Activated T-cell treated with anti-CD3 and anti-CD28 coated beads, Interleukin-2, amount 50 U/mL, for 24 hours (primary cell): ENCODE measurements around the gene GRID2.

ENCODE experiments used
- DNase-seq: peaks from one replicate; pipeline ENCODE4 v3.0.0-alpha.2; 2020
- H3K27ac Mint-ChIP-seq: 2 replicates; pipeline ENCODE4 v1.8.0; 2020; ENCODE audit warnings: mild to moderate bottlenecking, mixed read lengths
- H3K27me3 Mint-ChIP-seq: 2 replicates; pipeline ENCODE4 v1.8.0; 2020; ENCODE audit warnings: mixed read lengths
- H3K36me3 Mint-ChIP-seq: 2 replicates; pipeline ENCODE4 v1.8.0; 2020; ENCODE audit warnings: low read depth, mixed read lengths
- H3K4me1 Mint-ChIP-seq: 2 replicates; pipeline ENCODE4 v1.8.0; 2020; ENCODE audit warnings: low read depth, mixed read lengths
- H3K4me3 Mint-ChIP-seq: 2 replicates; pipeline ENCODE4 v1.8.0; 2020; ENCODE audit warnings: mild to moderate bottlenecking, moderate library complexity, mixed read lengths
- H3K9me3 Mint-ChIP-seq: 2 replicates; pipeline ENCODE4 v1.8.0; 2020; ENCODE audit warnings: mixed read lengths

Gene GRID2

GRCh38 chr4:92994727-92995126 is 691.0 kb downstream of the GRID2 start:
- Mint-ChIP-seq H3K9me3 (peaks cover 9% of the 10 kb centered on the region), H3K27ac (no peak overlapping the region), H3K4me1 (no peaks in the 10 kb centered on the region), H3K27me3 (no peaks in the 10 kb centered on the region), H3K36me3 (no peaks in the 10 kb centered on the region), H3K4me3 (no peak overlapping the region)
- DNase-seq, result no peak

- Mint-ChIP-seq H3K36me3 (no peaks in the 10 kb centered on the region), H3K4me1 (no peaks in the 10 kb centered on the region), H3K4me3 (no peak overlapping the region), H3K9me3 (peaks cover 5% of the 10 kb centered on the region), H3K27ac (no peak overlapping the region), H3K27me3 (no peaks in the 10 kb centered on the region)
- no peak for DNase-seq
Observed at GRCh38 chr4:92996533-92996932, 692.8 kb downstream of the GRID2 start.

- no peak overlapping the region for H3K4me3 Mint-ChIP-seq
- H3K9me3 Mint-ChIP-seq, result peaks cover 6% of the 10 kb centered on the region
- no peaks in the 10 kb centered on the region for H3K27me3 Mint-ChIP-seq
- H3K4me1 Mint-ChIP-seq, result no peaks in the 10 kb centered on the region
- no peaks in the 10 kb centered on the region for H3K36me3 Mint-ChIP-seq
- H3K27ac Mint-ChIP-seq, result no peak overlapping the region
- DNase-seq, result no peak
Observed at GRCh38 chr4:93000910-93001309, 697.1 kb downstream of the GRID2 start.

GRCh38 chr4:93002240-93002639 is 698.5 kb downstream of the GRID2 start:
- no peaks in the 10 kb centered on the region for H3K36me3 Mint-ChIP-seq
- DNase-seq, result no peak
- H3K27me3 Mint-ChIP-seq, result no peaks in the 10 kb centered on the region
- no peak overlapping the region for H3K27ac Mint-ChIP-seq
- no peaks in the 10 kb centered on the region for H3K4me1 Mint-ChIP-seq
- peaks cover 4% of the 10 kb centered on the region for H3K9me3 Mint-ChIP-seq
- no peak overlapping the region for H3K4me3 Mint-ChIP-seq

GRCh38 chr4:93016350-93016749 is 712.6 kb downstream of the GRID2 start:
- no peaks in the 10 kb centered on the region for H3K36me3 Mint-ChIP-seq
- no peaks in the 10 kb centered on the region for H3K4me1 Mint-ChIP-seq
- no peaks in the 10 kb centered on the region for H3K27me3 Mint-ChIP-seq
- peaks cover 6% of the 10 kb centered on the region for H3K9me3 Mint-ChIP-seq
- no peak overlapping the region for H3K4me3 Mint-ChIP-seq
- no peak overlapping the region for H3K27ac Mint-ChIP-seq
- DNase-seq, result no peak

- peaks cover 6% of the 10 kb centered on the region for H3K9me3 Mint-ChIP-seq
- H3K4me3 Mint-ChIP-seq, result no peak overlapping the region
- no peaks in the 10 kb centered on the region for H3K36me3 Mint-ChIP-seq
- DNase-seq, result no peak
- H3K4me1 Mint-ChIP-seq, result no peaks in the 10 kb centered on the region
- no peak overlapping the region for H3K27ac Mint-ChIP-seq
- H3K27me3 Mint-ChIP-seq, result no peaks in the 10 kb centered on the region
Observed at GRCh38 chr4:93018243-93018642, 714.5 kb downstream of the GRID2 start.

- Mint-ChIP-seq H3K4me1 (no peaks in the 10 kb centered on the region), H3K4me3 (no peak overlapping the region), H3K36me3 (no peaks in the 10 kb centered on the region), H3K27me3 (no peaks in the 10 kb centered on the region), H3K9me3 (peaks cover 6% of the 10 kb centered on the region), H3K27ac (no peak overlapping the region)
- no peak for DNase-seq
Observed at GRCh38 chr4:93018806-93019205, 715.0 kb downstream of the GRID2 start.

GRCh38 chr4:93029769-93030168 is 726.0 kb downstream of the GRID2 start:
- H3K27me3 Mint-ChIP-seq, result no peaks in the 10 kb centered on the region
- no peak overlapping the region for H3K4me3 Mint-ChIP-seq
- no peaks in the 10 kb centered on the region for H3K4me1 Mint-ChIP-seq
- H3K36me3 Mint-ChIP-seq, result no peaks in the 10 kb centered on the region
- DNase-seq, result no peak
- no peak overlapping the region for H3K27ac Mint-ChIP-seq
- peaks cover 13% of the 10 kb centered on the region for H3K9me3 Mint-ChIP-seq

GRCh38 chr4:93030670-93031069 is 726.9 kb downstream of the GRID2 start:
- Mint-ChIP-seq H3K27me3 (no peaks in the 10 kb centered on the region), H3K36me3 (no peaks in the 10 kb centered on the region), H3K4me3 (no peak overlapping the region), H3K4me1 (no peaks in the 10 kb centered on the region), H3K9me3 (peaks cover 13% of the 10 kb centered on the region), H3K27ac (no peak overlapping the region)
- DNase-seq, result no peak

GRCh38 chr4:93031431-93032098 is 727.8 kb downstream of the GRID2 start:
- Mint-ChIP-seq H3K4me3 (no peak overlapping the region), H3K27ac (no peak overlapping the region), H3K27me3 (no peaks in the 10 kb centered on the region), H3K4me1 (no peaks in the 10 kb centered on the region), H3K9me3 (peaks cover 13% of the 10 kb centered on the region), H3K36me3 (no peaks in the 10 kb centered on the region)
- DNase-seq, result no peak

- no peaks in the 10 kb centered on the region for H3K4me1 Mint-ChIP-seq
- H3K27ac Mint-ChIP-seq, result no peak overlapping the region
Observed at GRCh38 chr4:93042746-93043145, 739.0 kb downstream of the GRID2 start.

GRCh38 chr4:93053140-93053539 is 749.4 kb downstream of the GRID2 start:
- no peaks in the 10 kb centered on the region for H3K27me3 Mint-ChIP-seq
- no peaks in the 10 kb centered on the region for H3K36me3 Mint-ChIP-seq
- no peak for DNase-seq
- no peak overlapping the region for H3K4me3 Mint-ChIP-seq
- H3K9me3 Mint-ChIP-seq, result peaks cover 5% of the 10 kb centered on the region
- no peaks in the 10 kb centered on the region for H3K4me1 Mint-ChIP-seq
- H3K27ac Mint-ChIP-seq, result no peak overlapping the region

More at GRCh38 chr4:93042746-93043145, 739.0 kb downstream of the GRID2 start:
- DNase-seq, result no peak
- no peak overlapping the region for H3K4me3 Mint-ChIP-seq
- no peaks in the 10 kb centered on the region for H3K36me3 Mint-ChIP-seq
- no peaks in the 10 kb centered on the region for H3K27me3 Mint-ChIP-seq
- peaks cover 12% of the 10 kb centered on the region for H3K9me3 Mint-ChIP-seq

GRCh38 chr4:93061826-93062225 is 758.1 kb downstream of the GRID2 start:
- H3K27me3 Mint-ChIP-seq, result no peaks in the 10 kb centered on the region
- H3K4me1 Mint-ChIP-seq, result no peaks in the 10 kb centered on the region
- no peak overlapping the region for H3K27ac Mint-ChIP-seq
- H3K9me3 Mint-ChIP-seq, result peaks cover 5% of the 10 kb centered on the region
- H3K4me3 Mint-ChIP-seq, result no peak overlapping the region
- no peaks in the 10 kb centered on the region for H3K36me3 Mint-ChIP-seq
- DNase-seq, result no peak

- Mint-ChIP-seq H3K4me3 (no peak overlapping the region), H3K4me1 (no peaks in the 10 kb centered on the region), H3K9me3 (peaks cover 5% of the 10 kb centered on the region), H3K27ac (no peak overlapping the region), H3K36me3 (no peaks in the 10 kb centered on the region), H3K27me3 (no peaks in the 10 kb centered on the region)
- DNase-seq, result no peak
Observed at GRCh38 chr4:93063325-93063724, 759.6 kb downstream of the GRID2 start.

- DNase-seq, result no peak
- no peaks in the 10 kb centered on the region for H3K27me3 Mint-ChIP-seq
- H3K27ac Mint-ChIP-seq, result no peak overlapping the region
- no peaks in the 10 kb centered on the region for H3K4me1 Mint-ChIP-seq
- peaks cover 2% of the 10 kb centered on the region for H3K9me3 Mint-ChIP-seq
- H3K36me3 Mint-ChIP-seq, result no peaks in the 10 kb centered on the region
- no peak overlapping the region for H3K4me3 Mint-ChIP-seq
Observed at GRCh38 chr4:93065790-93066189, 762.0 kb downstream of the GRID2 start.

- H3K36me3 Mint-ChIP-seq, result no peaks in the 10 kb centered on the region
Observed at GRCh38 chr4:93066749-93067148, 763.0 kb downstream of the GRID2 start.

More at GRCh38 chr4:93066749-93067148, 763.0 kb downstream of the GRID2 start:
- Mint-ChIP-seq H3K4me1 (no peaks in the 10 kb centered on the region), H3K27ac (no peak overlapping the region), H3K4me3 (no peak overlapping the region), H3K9me3 (peaks cover 4% of the 10 kb centered on the region), H3K27me3 (no peaks in the 10 kb centered on the region)
- no peak for DNase-seq
